Retinal pigment epithelial cell (primary cell): ENCODE results near the gene BIRC3.

Experiments used
- DNase-seq: peaks from one replicate; pipeline ENCODE4 v3.0.0-alpha.2; 2010; ENCODE audit warnings: low read depth
- H3K4me3 ChIP-seq: 2 replicates; pipeline ENCODE4 v1.5.1; 2011; ENCODE audit warnings: mild to moderate bottlenecking, low read length, control low read depth, moderate library complexity
- CTCF ChIP-seq: conservative IDR thresholded peaks from 2 replicates; pipeline ENCODE4 v1.5.1; 2011; ENCODE audit warnings: low read depth, low read length, control low read depth, inconsistent platforms

Gene BIRC3

GRCh38 chr11:102343809-102344208 lies 26.5 kb downstream of the BIRC3 start:
- H3K4me3 ChIP-seq: no peak overlapping the region
- no peak for TF ChIP-seq CTCF
- no peak for DNase-seq

- H3K4me3 ChIP-seq: peak overlapping the region; percentile 91
- TF ChIP-seq CTCF: no peak
- no peak for DNase-seq
Measured at GRCh38 chr11:102345904-102346303, 28.6 kb downstream of the BIRC3 start.

GRCh38 chr11:102346456-102346747 lies 29.1 kb downstream of the BIRC3 start:
- DNase-seq: no peak
- H3K4me3 ChIP-seq: peak overlapping the region; percentile 91
- no peak for TF ChIP-seq CTCF

- DNase-seq: peak; percentile 57
- TF ChIP-seq CTCF: peak; percentile 68
- H3K4me3 ChIP-seq: peak within 1 kb of the TSS; percentile 91
Measured at GRCh38 chr11:102346748-102347461, 29.6 kb downstream of the BIRC3 start, which contains the start of gene BIRC2. BIRC2 (plus strand) TSS chr11:102347214; CDS start chr11:102349855, 2,641 bp downstream.

GRCh38 chr11:102347462-102348370 lies 30.4 kb downstream of the BIRC3 start:
- no peak for DNase-seq
- TF ChIP-seq CTCF: no peak
- H3K4me3 ChIP-seq: peak overlapping the region; percentile 91

- TF ChIP-seq CTCF: no peak
- DNase-seq: no peak
- no peak overlapping the region for H3K4me3 ChIP-seq
Measured at GRCh38 chr11:102357116-102357515, 39.8 kb downstream of the BIRC3 start.
